ENCODE data around the gene ZNRF2. TPM values are rescaled to one million over a fixed set of nuclear protein-coding genes. Genes with fewer than 3 reads are reported as not detected.

The ZNRF2 gene
- total RNA-seq, 2 experiments from 2014 or later, result 20.4 to 23.6 TPM

GRCh38 chr7:30301751-30302150 is 17.4 kb downstream of the ZNRF2 start:
- Mint-ChIP-seq H3K4me3 (no peak overlapping the region), H3K27me3 (no peaks in the 10 kb centered on the region), H3K36me3 (ENCODE audit: low read depth) (no peaks in the 10 kb centered on the region), H3K27ac (no peak overlapping the region), H3K4me1 (ENCODE audit: low read depth) (peaks cover 63% of the 10 kb centered on the region), H3K9me3 (no peaks in the 10 kb centered on the region)
- CTCF ChIA-PET, result interaction anchor here (0.6 kb wide), 1 partner anchor 21 kb away, joined by 3 read pairs; no protein-coding TSS in a partner anchor
- no peaks in the 10 kb centered on the region for H3K27me3 ChIP-seq (ENCODE audit: control insufficient read depth in 1 of 2, insufficient read depth in 2 of 2, low read length in 2 of 2)
- intact Hi-C loops (cut with DNase I, micrococcal nuclease), result loop anchor here in 1 of 2 experiments (5.0 kb wide), 1 partner anchor 36 kb away; no protein-coding TSS in a partner anchor
- no peak for DNase-seq
- H3K27ac ChIP-seq (ENCODE audit: low read depth in 1 of 2, low read length in 2 of 2), result no peak overlapping the region
- ATAC-seq (ENCODE audit: poor library complexity), result no peak
- no peaks in the 10 kb centered on the region for H3K4me1 ChIP-seq (ENCODE audit: insufficient read depth, low read length)
- no peaks in the 10 kb centered on the region for H3K36me3 ChIP-seq (ENCODE audit: insufficient read depth, low read length)
- TF ChIP-seq CTCF (IDR thresholded peaks at IDR 0.05), result no peak
- H3K4me3 ChIP-seq (ENCODE audit: low read length), result no peak overlapping the region
- POLR2A ChIA-PET, result interaction anchor here (1.3 kb wide), 1 partner anchor 16 kb away, joined by 8 read pairs; no protein-coding TSS in a partner anchor
- H3K9me3 ChIP-seq (ENCODE audit: control insufficient read depth in 1 of 2, insufficient read depth in 1 of 2, low read length in 2 of 2), result no peaks in the 10 kb centered on the region

GRCh38 chr7:30302656-30303311 is 18.4 kb downstream of the ZNRF2 start:
- no peak overlapping the region for H3K27ac Mint-ChIP-seq
- H3K4me1 ChIP-seq (ENCODE audit: insufficient read depth, low read length), result no peaks in the 10 kb centered on the region

GRCh38 chr7:30303312-30304039 is 19.1 kb downstream of the ZNRF2 start:
- no peaks in the 10 kb centered on the region for H3K9me3 Mint-ChIP-seq
- H3K9me3 ChIP-seq (ENCODE audit: control insufficient read depth in 1 of 2, insufficient read depth in 1 of 2, low read length in 2 of 2), result no peaks in the 10 kb centered on the region
- no peak overlapping the region for H3K4me3 Mint-ChIP-seq
- H3K36me3 ChIP-seq (ENCODE audit: insufficient read depth, low read length), result no peaks in the 10 kb centered on the region
- intact Hi-C loops (cut with DNase I, micrococcal nuclease), result loop anchor here in 1 of 2 experiments (5.0 kb wide), 1 partner anchor 34 kb away; no protein-coding TSS in a partner anchor
- ChIA-PET POLR2A (interaction anchor here (1.3 kb wide), 1 partner anchor 22 kb away, joined by 3 read pairs; no protein-coding TSS in a partner anchor), CTCF (no interaction called here)
- H3K27ac Mint-ChIP-seq, result no peak overlapping the region
- DNase-seq, result no peak
- H3K27me3 ChIP-seq (ENCODE audit: control insufficient read depth in 1 of 2, insufficient read depth in 2 of 2, low read length in 2 of 2), result no peaks in the 10 kb centered on the region
- no peak for ATAC-seq (ENCODE audit: poor library complexity)
- H3K4me1 Mint-ChIP-seq (ENCODE audit: low read depth), result peaks cover 65% of the 10 kb centered on the region
- H3K4me1 ChIP-seq (ENCODE audit: insufficient read depth, low read length), result peaks cover 3% of the 10 kb centered on the region
- no peak overlapping the region for H3K27ac ChIP-seq (ENCODE audit: low read depth in 1 of 2, low read length in 2 of 2)
- no peak for TF ChIP-seq CTCF (IDR thresholded peaks at IDR 0.05)
- H3K27me3 Mint-ChIP-seq, result no peaks in the 10 kb centered on the region
- H3K4me3 ChIP-seq (ENCODE audit: low read length), result no peak overlapping the region
- no peaks in the 10 kb centered on the region for H3K36me3 Mint-ChIP-seq (ENCODE audit: low read depth)

More at GRCh38 chr7:30302656-30303311, 18.4 kb downstream of the ZNRF2 start:
- Mint-ChIP-seq H3K4me1 (ENCODE audit: low read depth) (peaks cover 63% of the 10 kb centered on the region), H3K27me3 (no peaks in the 10 kb centered on the region), H3K4me3 (no peak overlapping the region), H3K9me3 (no peaks in the 10 kb centered on the region), H3K36me3 (ENCODE audit: low read depth) (no peaks in the 10 kb centered on the region)
- no peaks in the 10 kb centered on the region for H3K36me3 ChIP-seq (ENCODE audit: insufficient read depth, low read length)
- intact Hi-C loops (cut with DNase I, micrococcal nuclease), result loop anchor here in 1 of 2 experiments (5.0 kb wide), 1 partner anchor 35 kb away; no protein-coding TSS in a partner anchor
- H3K4me3 ChIP-seq (ENCODE audit: low read length), result no peak overlapping the region
- H3K27ac ChIP-seq (ENCODE audit: low read depth in 1 of 2, low read length in 2 of 2), result no peak overlapping the region
- H3K9me3 ChIP-seq (ENCODE audit: control insufficient read depth in 1 of 2, insufficient read depth in 1 of 2, low read length in 2 of 2), result no peaks in the 10 kb centered on the region
- DNase-seq, result no peak
- no peak for TF ChIP-seq CTCF (IDR thresholded peaks at IDR 0.05)
- no peaks in the 10 kb centered on the region for H3K27me3 ChIP-seq (ENCODE audit: control insufficient read depth in 1 of 2, insufficient read depth in 2 of 2, low read length in 2 of 2)
- CTCF ChIA-PET, result no interaction called here
- ATAC-seq (ENCODE audit: poor library complexity), result no peak
- POLR2A ChIA-PET, result interaction anchor here (1.3 kb wide), 1 partner anchor 17 kb away, joined by 8 read pairs; no protein-coding TSS in a partner anchor

All from CD4-positive, alpha-beta T cell (primary cell).